ENCODE results near the gene DCAF11.

The DCAF11 gene

GRCh38 chr14:24165785-24166184 lies 51.2 kb downstream of the DCAF11 start:
- no peak for DNase-seq

- DNase-seq = no peak
Measured at GRCh38 chr14:24167469-24168114, 53.0 kb downstream of the DCAF11 start.

GRCh38 chr14:24171422-24172260 lies 57.1 kb downstream of the DCAF11 start, which contains the start of gene REC8:
Gene REC8 (plus strand): TSS chr14:24172080. CDS start chr14:24172553, 473 bp downstream.
- DNase-seq = peak; percentile 98

- DNase-seq = peak; percentile 33
Measured at GRCh38 chr14:24172261-24172860, 57.8 kb downstream of the DCAF11 start.

GRCh38 chr14:24172871-24173281 lies 58.3 kb downstream of the DCAF11 start:
- DNase-seq = no peak

All from DMS 273 treated with DMSO at 0.1 percent for 48 hours (cell line).